Erythroblast (primary cell): Measurements from ENCODE around the gene SPAG16.

Experiments used
- DNase-seq, 2 experiments: peaks; one replicate each; lab custom pipeline; 2025; lab: John Stamatoyannopoulos, UW
- GATA1 ChIP-seq: IDR thresholded peaks from 2 replicates; pipeline ENCODE4 v1.6.1; 2011; ENCODE audit warnings: low read depth, mild to moderate bottlenecking, control low read depth, low read length, moderate library complexity
- POLR2A ChIP-seq: IDR thresholded peaks from 2 replicates; pipeline ENCODE4 v1.6.1; 2011; ENCODE audit warnings: mild to moderate bottlenecking, low read length

Gene SPAG16

DNA sequence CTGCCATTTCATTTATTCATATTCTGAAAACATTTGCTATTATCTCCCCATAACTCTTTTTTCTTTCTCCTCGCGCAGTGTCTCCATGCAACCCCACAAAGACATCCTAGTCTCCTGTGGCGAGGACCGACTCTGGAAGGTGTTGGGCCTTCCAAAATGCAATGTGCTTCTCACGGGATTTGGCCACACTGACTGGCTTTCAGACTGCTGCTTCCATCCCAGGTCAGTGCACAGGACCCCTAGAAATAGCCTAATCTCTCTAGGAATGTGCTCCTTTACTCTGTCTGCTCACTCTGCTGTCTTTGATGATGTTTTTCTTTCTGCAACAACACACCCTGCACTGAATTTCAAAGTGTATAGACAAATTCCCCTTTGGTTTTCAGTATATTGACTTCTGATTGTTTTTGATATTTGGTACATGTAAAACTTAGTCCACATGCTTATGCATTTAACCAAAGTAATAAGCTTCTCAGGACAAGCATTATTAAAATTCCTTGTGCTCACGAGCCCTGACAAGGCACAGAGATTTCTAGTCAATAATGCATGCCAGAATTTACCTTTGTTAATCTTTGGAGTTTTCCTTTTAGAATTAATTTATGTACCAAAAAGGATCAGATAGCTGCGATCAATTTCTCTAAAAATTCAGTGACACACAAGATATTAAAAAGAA is 578.3 kb downstream of the SPAG16 start:
- no peak for TF ChIP-seq POLR2A
- no peak for DNase-seq

DNA sequence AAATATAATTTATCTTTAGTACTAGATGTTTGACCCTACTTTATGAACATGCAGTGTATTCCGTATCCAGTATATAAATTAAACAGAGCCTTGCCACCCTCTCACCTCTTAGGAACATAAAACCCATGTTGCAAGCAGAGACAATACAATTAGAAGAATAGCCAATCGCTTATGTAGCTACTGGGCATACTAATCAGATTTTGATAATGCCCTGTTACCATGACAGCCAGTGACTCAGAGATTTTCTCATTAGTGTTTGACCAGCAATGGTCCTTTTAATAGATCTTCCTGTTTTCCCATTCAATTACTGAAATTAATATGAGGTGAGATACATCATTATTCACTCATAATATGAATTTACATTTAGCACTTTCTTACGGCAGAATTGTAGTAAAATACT is 579.3 kb downstream of the SPAG16 start:
- no peak for DNase-seq
- TF ChIP-seq POLR2A (no peak), GATA1 (no peak)

- no peak for DNase-seq
- TF ChIP-seq POLR2A = no peak
- no peak for TF ChIP-seq GATA1
Measured at GRCh38 chr2:213868526-213868925, 584.3 kb downstream of the SPAG16 start.

DNA sequence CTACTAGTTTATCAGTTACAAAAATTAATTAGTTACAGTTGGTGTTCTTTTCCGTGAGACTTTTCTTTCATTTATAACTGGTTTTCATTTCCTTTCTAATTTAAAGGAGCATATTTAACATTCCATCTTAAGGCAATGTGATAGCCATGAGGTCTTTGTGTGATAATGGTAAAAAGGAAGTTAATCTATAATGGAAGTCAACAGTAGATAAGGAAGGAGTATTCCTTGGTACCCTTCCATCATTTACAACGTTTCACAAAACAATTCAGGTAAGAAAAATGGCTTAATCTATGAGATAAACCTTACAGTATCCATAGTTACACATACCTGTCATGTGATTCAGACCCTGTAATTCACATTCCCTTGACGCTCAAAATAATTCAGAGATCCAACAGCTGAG is 601.2 kb downstream of the SPAG16 start:
- DNase-seq = no peak
- TF ChIP-seq POLR2A (no peak), GATA1 (no peak)

GRCh38 chr2:213914510-213914909 is 630.2 kb downstream of the SPAG16 start:
- DNase-seq = no peak
- TF ChIP-seq GATA1 (no peak), POLR2A (no peak)

DNA sequence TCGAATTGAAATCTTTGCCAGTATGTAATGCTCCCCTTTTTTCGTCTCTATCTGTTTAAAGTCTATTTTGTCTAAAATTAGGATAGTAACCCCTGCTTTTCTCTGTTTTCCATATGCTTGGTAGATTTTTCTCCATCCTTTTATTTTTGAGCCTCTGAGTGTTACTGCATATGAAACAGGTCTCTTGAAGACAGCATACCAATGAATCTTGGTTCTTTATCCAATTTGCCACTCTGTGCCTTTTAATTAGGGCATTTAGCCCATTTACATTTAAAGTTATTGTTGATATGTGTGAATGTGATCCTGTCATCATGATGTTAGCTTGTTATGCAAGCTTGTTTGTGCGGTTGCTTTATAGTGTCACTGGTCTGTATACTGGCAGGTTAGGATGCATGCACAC is 635.8 kb downstream of the SPAG16 start:
- TF ChIP-seq POLR2A (no peak), GATA1 (no peak)
- DNase-seq = no peak

DNA sequence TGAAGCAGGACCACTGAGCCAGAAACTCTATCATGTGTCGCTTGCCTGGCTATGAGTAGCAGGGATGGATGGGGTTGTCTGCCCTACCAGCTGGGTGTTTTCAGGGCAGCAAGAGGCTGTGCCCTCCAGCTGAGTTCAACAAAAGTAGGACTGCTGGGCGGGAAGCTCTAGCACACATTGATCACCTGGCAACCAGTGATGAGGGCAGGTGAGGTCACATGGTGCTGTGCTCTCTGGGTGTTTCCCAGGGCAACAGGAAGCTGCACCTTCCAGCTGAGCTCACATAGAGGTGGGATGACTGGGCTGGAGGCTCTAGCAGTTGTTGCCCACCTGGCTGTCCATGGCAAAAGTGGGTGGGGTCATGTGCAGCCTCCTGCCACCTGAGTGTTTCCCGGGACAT is 639.3 kb downstream of the SPAG16 start:
- TF ChIP-seq POLR2A (no peak), GATA1 (no peak)

GRCh38 chr2:213934560-213934959 is 650.3 kb downstream of the SPAG16 start:
- DNase-seq = peak; percentile 2 to 38
- no peak for TF ChIP-seq GATA1
- no peak for TF ChIP-seq POLR2A

More for the DNA sequence above, 639.3 kb downstream of the SPAG16 start:
- DNase-seq = no peak

DNA sequence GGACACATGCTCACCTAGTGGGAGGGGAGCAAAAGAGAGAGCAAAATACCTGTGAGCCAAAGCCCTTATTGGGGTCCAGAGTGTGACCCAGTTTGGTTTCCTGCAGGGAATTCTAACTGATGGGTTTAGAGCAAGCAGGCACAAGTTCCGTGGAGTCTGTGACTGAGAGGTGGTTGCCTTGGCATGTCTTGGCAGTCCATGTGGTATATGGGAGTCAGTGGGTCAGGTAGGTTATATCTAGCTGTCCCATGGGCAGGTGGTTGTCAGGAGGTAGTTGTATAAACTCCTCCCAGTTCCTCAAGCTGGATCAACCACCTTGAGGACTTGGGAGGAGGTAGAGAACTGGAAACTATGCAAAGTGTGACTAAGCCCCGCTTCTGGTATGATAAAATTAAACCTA is 673.8 kb downstream of the SPAG16 start:
- TF ChIP-seq GATA1 (no peak), POLR2A (no peak)
- DNase-seq = no peak

DNA sequence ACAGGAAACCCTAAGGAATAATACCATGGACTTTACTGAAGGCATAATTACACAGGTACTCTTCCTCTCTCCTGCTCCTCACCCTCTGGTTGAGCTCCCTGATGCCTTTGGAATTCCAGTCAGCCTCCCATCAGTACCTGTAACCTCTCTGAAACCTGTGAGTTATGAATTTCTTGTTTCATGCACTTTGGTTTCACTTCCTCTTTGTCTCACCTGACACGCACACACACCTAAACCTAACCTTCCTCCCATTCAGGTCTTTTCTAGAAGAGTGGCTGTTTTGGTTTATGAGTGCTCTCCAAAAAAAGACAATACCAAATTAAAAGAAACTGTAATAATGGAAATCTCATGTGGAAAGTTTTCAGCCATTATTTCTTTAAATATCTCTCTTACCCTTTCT is 675.3 kb downstream of the SPAG16 start:
- no peak for DNase-seq
- TF ChIP-seq GATA1 = no peak
- no peak for TF ChIP-seq POLR2A

- DNase-seq = no peak
- TF ChIP-seq GATA1 (no peak), POLR2A (no peak)
Measured at GRCh38 chr2:213971536-213971935, 687.3 kb downstream of the SPAG16 start.

GRCh38 chr2:213980883-213981282 is 696.6 kb downstream of the SPAG16 start:
- DNase-seq = no peak

DNA sequence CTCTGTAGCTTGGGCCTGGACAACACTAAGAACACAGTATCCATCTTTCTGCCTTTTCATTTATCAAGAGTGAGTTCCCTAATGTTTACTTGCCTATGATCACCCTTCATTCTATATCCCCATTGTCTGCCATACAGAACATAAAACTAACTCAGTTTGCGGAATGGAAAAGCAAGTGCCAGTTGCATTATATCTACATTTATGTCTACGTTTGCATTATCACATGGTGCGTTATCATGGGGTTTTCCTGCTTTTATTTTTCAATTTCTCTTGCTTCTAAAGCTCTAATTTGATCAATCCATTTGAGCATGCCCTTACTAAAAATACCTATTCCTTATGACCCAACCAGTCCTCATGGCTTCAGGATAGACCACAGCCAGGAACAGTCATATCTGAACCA is 704.9 kb downstream of the SPAG16 start:
- no peak for DNase-seq
- TF ChIP-seq GATA1 (no peak), POLR2A (no peak)

More at GRCh38 chr2:213980883-213981282, 696.6 kb downstream of the SPAG16 start:
- TF ChIP-seq POLR2A (no peak), GATA1 (no peak)

DNA sequence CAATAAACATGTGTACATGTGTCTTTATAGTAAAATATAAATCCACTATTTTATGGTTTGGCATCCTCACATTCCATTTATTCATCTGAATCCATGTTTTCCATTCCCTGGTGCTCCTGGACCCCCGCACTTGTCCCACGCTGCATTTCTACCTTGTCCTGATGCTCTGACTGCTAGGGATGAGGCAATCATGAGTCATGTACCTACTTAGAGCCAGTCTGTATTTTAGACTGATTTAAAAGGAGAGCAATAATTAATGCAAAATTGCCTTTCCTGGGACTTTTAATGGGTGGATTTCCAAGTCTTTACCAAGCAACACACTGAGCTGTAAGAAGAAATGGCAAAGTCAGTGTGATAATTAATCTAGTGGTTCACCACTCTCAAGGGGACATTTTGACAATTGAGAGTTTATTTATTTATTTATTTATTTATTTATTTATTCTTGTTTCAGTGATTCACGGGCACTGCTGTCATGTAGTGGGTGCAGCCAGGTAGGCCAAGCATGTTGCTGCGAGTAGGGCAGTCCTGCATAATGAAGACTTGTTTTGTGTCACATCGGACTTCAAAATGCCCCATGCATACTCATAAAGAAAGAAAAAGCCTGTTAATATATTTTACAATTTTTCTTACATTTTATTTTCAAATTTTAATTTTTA is 707.3 kb downstream of the SPAG16 start:
- DNase-seq = no peak
- no peak for TF ChIP-seq POLR2A
- TF ChIP-seq GATA1 = no peak
